Upper lobe of left lung (tissue), 6 donors: ENCODE measurements around the gene SLC36A4. TPM values are rescaled to one million over a fixed set of nuclear protein-coding genes. Genes with fewer than 3 reads are reported as not detected.
A peak's percentile ranks its signal among the peaks of the same experiment; 100 is the strongest.

Source experiments
- ATAC-seq, 2 donors: fragments of 200-7000 bp; cut with Tn5 transposase; one replicate each; pipeline ENCODE4 v1.9.1; 2022; ENCODE audit warnings: mild to moderate bottlenecking in 2 of 2, moderate library complexity in 2 of 2; ENCODE audit not compliant: low FRiP score in 2 of 2
- DNase-seq, 2 donors: peaks; one replicate each; pipeline ENCODE4 v3.0.0-alpha.2; 2019 to 2020
- H3K27ac ChIP-seq, 4 donors: fragments of 200-600 bp; sonication (generic); one replicate each; pipeline ENCODE4 v1.5.1; 2016 to 2019
- H3K27me3 ChIP-seq, 4 donors: fragments of 200-600 bp; sonication (generic); one replicate each; pipeline ENCODE4 v1.5.1; 2017 to 2019
- H3K36me3 ChIP-seq, 4 donors: fragments of 200-600 bp; sonication (generic); one replicate each; pipeline ENCODE4 v1.5.1; 2016 to 2019
- H3K4me1 ChIP-seq, 4 donors: fragments of 200-600 bp; sonication (generic); one replicate each; pipeline ENCODE4 v1.5.1; 2018 to 2019
- H3K4me3 ChIP-seq, 4 donors: fragments of 200-600 bp; sonication (generic); one replicate each; pipeline ENCODE4 v1.5.1; 2017 to 2019; ENCODE audit warnings: mild to moderate bottlenecking in 2 of 4, moderate library complexity in 1 of 4
- H3K9me3 ChIP-seq, 4 donors: fragments of 200-600 bp; sonication (generic); one replicate each; pipeline ENCODE4 v1.5.1; 2018 to 2019
- EP300 ChIP-seq, 4 donors: sonication (generic); formaldehyde crosslinking; IDR thresholded peaks; one replicate each; pipeline ENCODE4 v1.5.1; 2017; ENCODE audit warnings: antibody characterized with exemption in 4 of 4, control low read depth in 2 of 4
- POLR2A ChIP-seq, 4 donors: fragments of 450-650 bp; IDR thresholded peaks; one replicate each; pipeline ENCODE4 v1.5.1; 2016 to 2017; ENCODE audit warnings: antibody characterized with exemption in 4 of 4, mild to moderate bottlenecking in 2 of 4
- POLR2AphosphoS5 ChIP-seq, 2 donors: sonication (generic); formaldehyde crosslinking; IDR thresholded peaks; one replicate each; pipeline ENCODE4 v1.5.1; 2017; ENCODE audit warnings: antibody characterized with exemption in 2 of 2
- WGBS, 2 donors: methylation state at CpG; one replicate each; pipeline ENCODE4 v1.1.5; 2017 to 2018; 5-methylcytosine and 5-hydroxymethylcytosine counted together
- total RNA-seq, 6 donors: library from RNA; depleted of rRNA in 4 of 6; stranded (reverse); fragments of >200 nt in 4 of 6; gene quantifications; one replicate each; pipeline versions ENCODE4 v1.1.0 to v1.2.1, GENCODE V29; 2016 to 2021
- TF ChIP-seq, protein P1 (sequence below), 6 experiments: fragments of 450-650 bp in 4 of 6; fragments of 200-600 bp in 2 of 6; sonication (generic) in 2 of 6; IDR thresholded peaks; one replicate each; pipeline ENCODE4 v1.5.1; 2016 to 2019; ENCODE audit warnings: antibody characterized with exemption in 6 of 6
- donor health status: DM: no; HTN: no; CAD: no; lungs with moderate emphysema.
- donor health status: DM: no; HTN: yes; CAD: no; lungs with severe emphysema.

Gene SLC36A4
- total RNA-seq, 6 donors from 2014 or later, result 11.4 to 37.9 (median 16.7) TPM

DNA sequence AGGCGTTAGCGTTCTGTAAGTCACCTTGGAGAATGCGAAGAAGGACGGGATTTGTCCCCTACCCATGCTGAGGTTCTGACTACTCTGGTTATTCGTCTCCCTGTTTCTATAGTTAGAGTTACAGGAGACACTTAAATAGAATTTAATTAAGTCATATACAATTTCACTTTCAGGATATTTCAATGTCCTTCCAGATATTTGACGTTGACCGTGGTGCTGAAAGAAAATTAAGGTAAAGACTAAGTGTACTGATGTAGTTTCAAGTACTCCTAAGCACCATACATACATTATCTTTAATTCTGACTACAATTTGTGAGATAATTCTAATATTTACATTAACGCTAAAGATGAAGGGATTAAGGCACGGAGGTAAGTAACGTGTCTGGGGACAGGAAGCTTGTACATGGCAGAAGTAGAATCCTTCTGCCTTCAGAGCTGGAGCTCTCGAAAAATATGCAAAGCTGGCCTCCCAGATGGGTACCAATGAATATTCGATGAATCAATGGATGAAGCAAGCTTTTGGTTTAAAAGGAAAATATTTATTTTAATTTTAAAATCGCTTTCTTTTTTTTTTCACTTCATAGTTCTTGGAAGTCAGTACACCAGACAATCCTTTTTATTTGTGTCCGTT lies 539 bp upstream of the SLC36A4 start:
- ATAC-seq (no peak), DNase-seq (no peak)
- peak overlapping the region; percentile 51 to 81 (median 66) for H3K4me3 ChIP-seq
- peaks cover 4 to 13% (median 5%) of the 10 kb centered on the region in 4 donors for H3K4me1 ChIP-seq
- H3K27me3 ChIP-seq, result no peaks in the 10 kb centered on the region
- no peaks in the 10 kb centered on the region for H3K36me3 ChIP-seq
- H3K27ac ChIP-seq, result peak overlapping the region; percentile 96 to 99 (median 97)
- 19% methylated on average over 13 to 14 of the region's 14 CpGs for WGBS, 2 donors
- TF ChIP-seq, protein P1, sequence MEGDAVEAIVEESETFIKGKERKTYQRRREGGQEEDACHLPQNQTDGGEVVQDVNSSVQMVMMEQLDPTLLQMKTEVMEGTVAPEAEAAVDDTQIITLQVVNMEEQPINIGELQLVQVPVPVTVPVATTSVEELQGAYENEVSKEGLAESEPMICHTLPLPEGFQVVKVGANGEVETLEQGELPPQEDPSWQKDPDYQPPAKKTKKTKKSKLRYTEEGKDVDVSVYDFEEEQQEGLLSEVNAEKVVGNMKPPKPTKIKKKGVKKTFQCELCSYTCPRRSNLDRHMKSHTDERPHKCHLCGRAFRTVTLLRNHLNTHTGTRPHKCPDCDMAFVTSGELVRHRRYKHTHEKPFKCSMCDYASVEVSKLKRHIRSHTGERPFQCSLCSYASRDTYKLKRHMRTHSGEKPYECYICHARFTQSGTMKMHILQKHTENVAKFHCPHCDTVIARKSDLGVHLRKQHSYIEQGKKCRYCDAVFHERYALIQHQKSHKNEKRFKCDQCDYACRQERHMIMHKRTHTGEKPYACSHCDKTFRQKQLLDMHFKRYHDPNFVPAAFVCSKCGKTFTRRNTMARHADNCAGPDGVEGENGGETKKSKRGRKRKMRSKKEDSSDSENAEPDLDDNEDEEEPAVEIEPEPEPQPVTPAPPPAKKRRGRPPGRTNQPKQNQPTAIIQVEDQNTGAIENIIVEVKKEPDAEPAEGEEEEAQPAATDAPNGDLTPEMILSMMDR (IDR thresholded peaks at IDR 0.05), result no peak
- TF ChIP-seq POLR2A (IDR thresholded peaks at IDR 0.05), result no peak
- TF ChIP-seq POLR2AphosphoS5 (IDR thresholded peaks at IDR 0.05), result no peak
- no peaks in the 10 kb centered on the region for H3K9me3 ChIP-seq

DNA sequence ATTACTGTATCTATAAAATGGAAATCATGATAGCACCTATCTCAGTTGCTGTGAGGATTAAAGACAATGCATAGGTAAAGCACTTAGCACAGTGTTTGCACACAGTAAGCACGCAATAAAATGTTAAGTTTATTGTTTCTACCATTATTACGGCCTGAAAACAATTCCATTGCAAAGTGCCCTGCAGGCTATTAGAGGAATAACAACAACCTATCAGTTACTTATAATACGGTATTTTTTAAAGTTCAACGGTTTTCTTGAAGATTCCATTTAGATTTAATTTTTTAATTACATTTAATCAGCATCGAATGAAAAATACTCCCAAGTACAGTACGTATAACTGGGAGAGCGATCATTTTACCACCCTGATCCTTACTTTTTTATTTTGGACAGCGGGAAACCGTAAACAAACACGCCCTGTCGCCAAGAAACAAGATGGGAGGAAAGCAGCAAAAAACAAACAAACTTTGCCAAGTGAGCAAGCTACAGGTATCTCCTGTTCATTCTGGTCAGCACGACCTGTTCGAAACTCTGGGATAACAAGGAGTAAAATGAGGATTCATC lies 893 bp downstream of the SLC36A4 start:
- no peak for TF ChIP-seq POLR2A (IDR thresholded peaks at IDR 0.05)
- TF ChIP-seq, protein P1 (IDR thresholded peaks at IDR 0.05), result peak in 5 of 6 experiments; percentile 16 to 51 (median 35)
- peak overlapping the region; percentile 96 to 99 (median 97) for H3K27ac ChIP-seq
- no peaks in the 10 kb centered on the region for H3K36me3 ChIP-seq
- H3K9me3 ChIP-seq, result no peaks in the 10 kb centered on the region
- DNase-seq (no peak), ATAC-seq (peak in 1 of 2 donors; percentile 16)
- no peaks in the 10 kb centered on the region for H3K27me3 ChIP-seq
- 12 to 13% methylated on average over 13 of the region's 13 CpGs for WGBS, 2 donors
- H3K4me3 ChIP-seq, result peak overlapping the region; percentile 1 to 81 (median 66)
- peaks cover 4 to 13% (median 5%) of the 10 kb centered on the region in 4 donors for H3K4me1 ChIP-seq

DNA sequence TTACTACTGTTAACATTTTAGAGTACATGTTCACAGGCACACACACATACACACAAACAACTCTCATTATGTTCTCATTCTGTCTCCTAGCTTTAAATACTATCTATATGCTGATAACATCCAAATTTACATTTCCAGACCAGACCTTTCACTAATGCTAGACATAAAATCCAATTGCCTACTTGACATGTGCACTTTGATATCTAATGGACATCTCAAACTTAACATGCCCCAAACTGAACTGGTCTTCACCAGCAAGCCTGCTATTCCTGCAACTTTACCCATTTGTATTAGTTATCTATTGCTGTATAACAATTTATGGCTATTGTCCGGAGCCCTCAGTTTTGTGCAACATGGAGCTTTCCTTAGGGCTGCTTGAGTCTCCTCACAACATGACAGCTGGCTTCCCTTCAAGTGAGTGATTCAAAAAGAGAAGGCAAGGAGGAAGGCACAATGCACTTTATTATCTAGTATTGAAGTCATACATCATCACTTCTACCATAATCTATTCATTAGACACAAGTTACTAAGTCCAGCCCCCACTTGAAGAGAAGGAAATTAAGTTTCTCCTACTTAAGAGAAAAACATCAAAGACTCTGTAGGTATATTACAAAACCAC lies 3.0 kb downstream of the SLC36A4 start:
- Histone ChIP-seq H3K36me3 (no peaks in the 10 kb centered on the region), H3K4me1 (peaks cover 4 to 13% (median 5%) of the 10 kb centered on the region in 4 donors), H3K9me3 (no peaks in the 10 kb centered on the region), H3K27me3 (no peaks in the 10 kb centered on the region), H3K4me3 (no peak overlapping the region), H3K27ac (peak overlapping the region in 1 of 4 donors; percentile 97)
- TF ChIP-seq, protein P1 (IDR thresholded peaks at IDR 0.05), result no peak
- no peak for TF ChIP-seq POLR2AphosphoS5 (IDR thresholded peaks at IDR 0.05)
- TF ChIP-seq POLR2A (IDR thresholded peaks at IDR 0.05), result no peak
- TF ChIP-seq EP300 (IDR thresholded peaks at IDR 0.05), result no peak
- ATAC-seq (no peak), DNase-seq (no peak)
- 88 to 95% methylated on average over 1 of the region's 1 CpG for WGBS, 2 donors

DNA sequence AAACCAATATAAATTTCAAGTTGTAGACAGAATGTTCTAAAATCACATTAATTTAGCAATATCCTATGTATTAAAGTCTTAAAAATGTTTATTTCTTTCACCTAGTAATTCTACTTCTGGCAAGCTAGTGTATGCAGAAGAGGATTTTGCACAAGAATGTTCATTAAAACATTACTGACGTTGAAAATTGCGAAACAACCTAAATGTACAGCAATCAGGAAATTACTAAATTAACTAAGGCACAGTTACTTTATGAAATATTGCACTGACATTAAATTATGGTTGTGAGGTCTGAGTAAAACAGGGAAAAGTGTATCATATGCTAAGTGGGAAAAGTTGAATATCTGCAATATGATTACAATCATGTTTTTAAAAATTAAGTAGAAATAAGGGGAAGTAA lies 4.1 kb downstream of the SLC36A4 start:
- no peak for ATAC-seq
- DNase-seq, result no peak

More for the DNA sequence above, 4.1 kb downstream of the SLC36A4 start:
- WGBS, 2 donors, result 48 to 68% methylated on average over 2 of the region's 2 CpGs
- peak overlapping the region in 3 of 4 donors; percentile 13 to 63 (median 37) for H3K27ac ChIP-seq
- H3K36me3 ChIP-seq, result no peaks in the 10 kb centered on the region
- H3K4me1 ChIP-seq, result peaks cover 4 to 12% (median 5%) of the 10 kb centered on the region in 4 donors
- no peaks in the 10 kb centered on the region for H3K9me3 ChIP-seq
- peak in 2 of 4 donors; percentile 34 to 70 for TF ChIP-seq EP300 (IDR thresholded peaks at IDR 0.05)
- no peak for TF ChIP-seq POLR2AphosphoS5 (IDR thresholded peaks at IDR 0.05)
- TF ChIP-seq, protein P1 (IDR thresholded peaks at IDR 0.05), result no peak
- no peak for TF ChIP-seq POLR2A (IDR thresholded peaks at IDR 0.05)
- H3K4me3 ChIP-seq, result no peak overlapping the region
- no peaks in the 10 kb centered on the region for H3K27me3 ChIP-seq
